ENCODE measurements around the gene ANKRD34A.

DNA sequence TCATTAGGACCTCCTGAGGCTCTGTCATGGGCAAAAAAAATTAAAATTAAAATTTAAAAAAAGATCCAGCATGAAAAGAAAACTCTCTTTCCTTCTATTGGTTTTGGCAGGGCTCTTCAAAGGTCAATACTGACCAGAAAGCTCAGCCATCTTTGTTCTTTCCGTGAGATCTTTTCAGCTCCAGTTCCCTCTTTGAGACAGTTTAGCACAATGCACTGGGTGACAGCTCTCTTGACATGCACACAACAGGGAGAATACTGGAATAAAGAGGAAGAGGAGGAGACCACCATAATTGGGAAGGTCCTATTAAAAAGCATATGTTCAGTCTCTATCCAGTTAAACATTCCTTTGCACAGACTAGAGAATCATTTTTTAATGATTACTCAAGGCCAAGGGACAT lies 12.8 kb downstream of the ANKRD34A start:
- TF ChIP-seq, protein P1, sequence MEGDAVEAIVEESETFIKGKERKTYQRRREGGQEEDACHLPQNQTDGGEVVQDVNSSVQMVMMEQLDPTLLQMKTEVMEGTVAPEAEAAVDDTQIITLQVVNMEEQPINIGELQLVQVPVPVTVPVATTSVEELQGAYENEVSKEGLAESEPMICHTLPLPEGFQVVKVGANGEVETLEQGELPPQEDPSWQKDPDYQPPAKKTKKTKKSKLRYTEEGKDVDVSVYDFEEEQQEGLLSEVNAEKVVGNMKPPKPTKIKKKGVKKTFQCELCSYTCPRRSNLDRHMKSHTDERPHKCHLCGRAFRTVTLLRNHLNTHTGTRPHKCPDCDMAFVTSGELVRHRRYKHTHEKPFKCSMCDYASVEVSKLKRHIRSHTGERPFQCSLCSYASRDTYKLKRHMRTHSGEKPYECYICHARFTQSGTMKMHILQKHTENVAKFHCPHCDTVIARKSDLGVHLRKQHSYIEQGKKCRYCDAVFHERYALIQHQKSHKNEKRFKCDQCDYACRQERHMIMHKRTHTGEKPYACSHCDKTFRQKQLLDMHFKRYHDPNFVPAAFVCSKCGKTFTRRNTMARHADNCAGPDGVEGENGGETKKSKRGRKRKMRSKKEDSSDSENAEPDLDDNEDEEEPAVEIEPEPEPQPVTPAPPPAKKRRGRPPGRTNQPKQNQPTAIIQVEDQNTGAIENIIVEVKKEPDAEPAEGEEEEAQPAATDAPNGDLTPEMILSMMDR (tag by site-specific recombination; IDR thresholded peaks at IDR 0.05), result no peak
- TF ChIP-seq, protein P2, sequence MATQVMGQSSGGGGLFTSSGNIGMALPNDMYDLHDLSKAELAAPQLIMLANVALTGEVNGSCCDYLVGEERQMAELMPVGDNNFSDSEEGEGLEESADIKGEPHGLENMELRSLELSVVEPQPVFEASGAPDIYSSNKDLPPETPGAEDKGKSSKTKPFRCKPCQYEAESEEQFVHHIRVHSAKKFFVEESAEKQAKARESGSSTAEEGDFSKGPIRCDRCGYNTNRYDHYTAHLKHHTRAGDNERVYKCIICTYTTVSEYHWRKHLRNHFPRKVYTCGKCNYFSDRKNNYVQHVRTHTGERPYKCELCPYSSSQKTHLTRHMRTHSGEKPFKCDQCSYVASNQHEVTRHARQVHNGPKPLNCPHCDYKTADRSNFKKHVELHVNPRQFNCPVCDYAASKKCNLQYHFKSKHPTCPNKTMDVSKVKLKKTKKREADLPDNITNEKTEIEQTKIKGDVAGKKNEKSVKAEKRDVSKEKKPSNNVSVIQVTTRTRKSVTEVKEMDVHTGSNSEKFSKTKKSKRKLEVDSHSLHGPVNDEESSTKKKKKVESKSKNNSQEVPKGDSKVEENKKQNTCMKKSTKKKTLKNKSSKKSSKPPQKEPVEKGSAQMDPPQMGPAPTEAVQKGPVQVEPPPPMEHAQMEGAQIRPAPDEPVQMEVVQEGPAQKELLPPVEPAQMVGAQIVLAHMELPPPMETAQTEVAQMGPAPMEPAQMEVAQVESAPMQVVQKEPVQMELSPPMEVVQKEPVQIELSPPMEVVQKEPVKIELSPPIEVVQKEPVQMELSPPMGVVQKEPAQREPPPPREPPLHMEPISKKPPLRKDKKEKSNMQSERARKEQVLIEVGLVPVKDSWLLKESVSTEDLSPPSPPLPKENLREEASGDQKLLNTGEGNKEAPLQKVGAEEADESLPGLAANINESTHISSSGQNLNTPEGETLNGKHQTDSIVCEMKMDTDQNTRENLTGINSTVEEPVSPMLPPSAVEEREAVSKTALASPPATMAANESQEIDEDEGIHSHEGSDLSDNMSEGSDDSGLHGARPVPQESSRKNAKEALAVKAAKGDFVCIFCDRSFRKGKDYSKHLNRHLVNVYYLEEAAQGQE (tag by site-specific recombination; IDR thresholded peaks at IDR 0.05), result no peak
- TF ChIP-seq ZNF664 (tag by site-specific recombination; IDR thresholded peaks at IDR 0.05), result no peak
- TF ChIP-seq YY1 (tag by site-specific recombination; IDR thresholded peaks at IDR 0.05), result no peak
- TF ChIP-seq, protein P3, sequence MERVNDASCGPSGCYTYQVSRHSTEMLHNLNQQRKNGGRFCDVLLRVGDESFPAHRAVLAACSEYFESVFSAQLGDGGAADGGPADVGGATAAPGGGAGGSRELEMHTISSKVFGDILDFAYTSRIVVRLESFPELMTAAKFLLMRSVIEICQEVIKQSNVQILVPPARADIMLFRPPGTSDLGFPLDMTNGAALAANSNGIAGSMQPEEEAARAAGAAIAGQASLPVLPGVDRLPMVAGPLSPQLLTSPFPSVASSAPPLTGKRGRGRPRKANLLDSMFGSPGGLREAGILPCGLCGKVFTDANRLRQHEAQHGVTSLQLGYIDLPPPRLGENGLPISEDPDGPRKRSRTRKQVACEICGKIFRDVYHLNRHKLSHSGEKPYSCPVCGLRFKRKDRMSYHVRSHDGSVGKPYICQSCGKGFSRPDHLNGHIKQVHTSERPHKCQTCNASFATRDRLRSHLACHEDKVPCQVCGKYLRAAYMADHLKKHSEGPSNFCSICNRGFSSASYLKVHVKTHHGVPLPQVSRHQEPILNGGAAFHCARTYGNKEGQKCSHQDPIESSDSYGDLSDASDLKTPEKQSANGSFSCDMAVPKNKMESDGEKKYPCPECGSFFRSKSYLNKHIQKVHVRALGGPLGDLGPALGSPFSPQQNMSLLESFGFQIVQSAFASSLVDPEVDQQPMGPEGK (tag by site-specific recombination; IDR thresholded peaks at IDR 0.05), result no peak
- no peak for TF ChIP-seq ZBTB20 (tag by site-specific recombination; IDR thresholded peaks at IDR 0.05)
- TF ChIP-seq GFI1B (tag by site-specific recombination; IDR thresholded peaks at IDR 0.05), result no peak
- TF ChIP-seq, protein P4, sequence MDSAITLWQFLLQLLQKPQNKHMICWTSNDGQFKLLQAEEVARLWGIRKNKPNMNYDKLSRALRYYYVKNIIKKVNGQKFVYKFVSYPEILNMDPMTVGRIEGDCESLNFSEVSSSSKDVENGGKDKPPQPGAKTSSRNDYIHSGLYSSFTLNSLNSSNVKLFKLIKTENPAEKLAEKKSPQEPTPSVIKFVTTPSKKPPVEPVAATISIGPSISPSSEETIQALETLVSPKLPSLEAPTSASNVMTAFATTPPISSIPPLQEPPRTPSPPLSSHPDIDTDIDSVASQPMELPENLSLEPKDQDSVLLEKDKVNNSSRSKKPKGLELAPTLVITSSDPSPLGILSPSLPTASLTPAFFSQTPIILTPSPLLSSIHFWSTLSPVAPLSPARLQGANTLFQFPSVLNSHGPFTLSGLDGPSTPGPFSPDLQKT (IDR thresholded peaks at IDR 0.05; ENCODE audit: borderline replicate concordance, low read depth, low read length), result no peak
- TF ChIP-seq MYNN (tag by site-specific recombination; IDR thresholded peaks at IDR 0.05; ENCODE audit: borderline replicate concordance), result no peak
